ENCODE results near the gene C1orf226. TPM values are rescaled to one million over a fixed set of nuclear protein-coding genes. Genes with fewer than 3 reads are reported as not detected.

The C1orf226 gene
- total and polyA plus RNA-seq, 2 of the 4 experiments (the other 2 are of a cell fraction) = under 0.01 to 0.10 TPM

DNA sequence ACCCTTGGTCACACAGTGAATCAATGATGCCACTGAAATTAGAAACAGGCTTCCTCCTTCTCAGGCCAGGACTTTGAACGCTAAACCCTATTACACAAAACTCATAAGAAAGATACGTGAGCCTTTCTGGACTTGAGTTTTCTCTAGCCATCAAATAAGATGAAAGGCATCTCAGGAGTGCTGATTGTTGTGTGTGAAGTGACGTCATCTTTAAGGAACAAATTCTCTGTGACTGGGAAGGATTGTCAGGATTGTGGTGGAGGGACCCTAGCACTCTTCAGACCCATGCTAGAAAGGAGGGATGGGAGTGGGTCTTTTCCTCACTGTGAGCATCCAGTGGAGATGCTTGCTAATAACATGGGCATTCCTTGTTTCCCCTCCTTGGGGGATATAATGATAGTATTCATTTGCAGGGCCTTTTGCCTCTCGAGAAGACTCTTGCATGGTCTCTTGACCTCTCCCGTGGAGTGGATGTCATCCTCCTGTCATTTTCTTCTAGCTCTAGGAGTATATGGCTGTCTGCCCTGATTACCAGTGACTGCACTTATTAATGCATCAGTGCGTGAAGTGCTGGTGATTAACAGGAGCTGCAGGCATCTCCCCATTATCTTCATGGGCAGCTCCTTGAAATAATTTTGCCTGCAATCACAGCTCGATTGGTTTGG lies 44.8 kb upstream of the C1orf226 start:
- Histone ChIP-seq H3K36me3 (ENCODE audit: control insufficient read depth, insufficient read depth, low read length) (no peaks in the 10 kb centered on the region), H3K23ac (ENCODE audit: low read depth, low read length) (no peak overlapping the region), H3K27me3 (ENCODE audit: control insufficient read depth, insufficient read depth, low read length) (peaks cover 15% of the 10 kb centered on the region), H2BK15ac (ENCODE audit: low read depth, low read length) (no peak overlapping the region), H3K14ac (replicated peaks; ENCODE audit: low read depth, low read length) (no peak overlapping the region), H2AFZ (replicated peaks; ENCODE audit: low read length, poor library complexity) (no peak overlapping the region), H3K27ac (ENCODE audit: insufficient read depth, low read length) (no peak overlapping the region), H3K9ac (ENCODE audit: low read depth, low read length) (no peak overlapping the region), H4K91ac (ENCODE audit: insufficient read depth, low read depth, low read length) (no peak overlapping the region), H2BK120ac (ENCODE audit: low read depth, low read length) (no peak overlapping the region), H3K18ac (ENCODE audit: low read depth, low read length) (no peak overlapping the region), H3K4me3 (ENCODE audit: insufficient read depth, low read depth, low read length) (no peak overlapping the region), H4K5ac (ENCODE audit: low read depth, low read length) (no peak overlapping the region), H3K9me3 (ENCODE audit: control insufficient read depth, insufficient read depth, low read length) (no peaks in the 10 kb centered on the region), H2BK20ac (ENCODE audit: low read depth, low read length) (no peak overlapping the region), H2AK5ac (ENCODE audit: low read depth, low read length) (no peak overlapping the region), H4K20me1 (ENCODE audit: insufficient read depth, low read length) (no peaks in the 10 kb centered on the region), H3K4me2 (ENCODE audit: low read depth, low read length) (no peak overlapping the region), H3K79me1 (ENCODE audit: low read depth in 1 of 2, low read length in 2 of 2) (no peaks in the 10 kb centered on the region), H2BK5ac (ENCODE audit: low read depth, low read length, poor library complexity, severe bottlenecking) (no peak overlapping the region), H3K56ac (ENCODE audit: extremely low read depth, insufficient read depth, low read length) (no peak overlapping the region), H3K9me1 (ENCODE audit: insufficient read depth, low read length) (no peaks in the 10 kb centered on the region), H3K4ac (ENCODE audit: low read depth, low read length) (no peak overlapping the region), H2AK9ac (replicated peaks; ENCODE audit: low read depth, low read length, poor library complexity) (no peak overlapping the region), H3K4me1 (ENCODE audit: control insufficient read depth, insufficient read depth, low read length) (no peaks in the 10 kb centered on the region), H4K8ac (ENCODE audit: low read depth in 2 of 2, low read length in 2 of 2) (no peak overlapping the region)
- ATAC-seq (ENCODE audit: low read depth) (no peak), DNase-seq (no peak)
- TF ChIP-seq CHD1 (IDR thresholded peaks at IDR 0.05; ENCODE audit: low read depth, low read length) (no peak), MXI1 (IDR thresholded peaks at IDR 0.05; ENCODE audit: borderline replicate concordance, low read depth, low read length) (no peak)
- WGBS, 2 experiments (ENCODE audit: extremely low coverage in 2 of 2, insufficient read length in 1 of 2) = no CpG with 5 or more reads among the region's 7 CpGs
- BruUV-seq (replicated peaks) = no TSS peak
- ChIA-PET CTCF (no interaction called here), POLR2A (ENCODE audit: unreplicated experiment) (no interaction called here)
- intact Hi-C loops (cut with micrococcal nuclease) (no loop called here), dilution Hi-C loops (cut with HindIII; ENCODE audit: low sequenced_read_pairs, unreplicated experiment) (no loop called here), in situ Hi-C loops (cut with MboI; ENCODE audit: low sequenced_read_pairs) (no loop called here)

Data from IMR-90 (cell line).